ENCODE measurements around the gene TPSAB1.
"Not testable (repeated sequence)": the region's sequence is repeated elsewhere in the genome, so short reads cannot be mapped to it uniquely, and the experiment has no call there.

TPSAB1 gene

GRCh38 chr16:1197237-1197866 lies 43.2 kb upstream of the TPSAB1 start:
- Histone ChIP-seq H3K9ac (ENCODE audit: low read length) (no peak overlapping the region), H2AK5ac (ENCODE audit: low read length, severe bottlenecking) (no peak overlapping the region), H3K79me1 (replicated peaks; ENCODE audit: low read length, poor library complexity, severe bottlenecking) (no peaks in the 10 kb centered on the region), H2BK15ac (ENCODE audit: low read depth, poor library complexity, severe bottlenecking) (no peak overlapping the region), H2BK120ac (ENCODE audit: low read depth, low read length) (no peak overlapping the region), H3K23ac (ENCODE audit: low read length in 2 of 2) (no peak overlapping the region), H2AFZ (ENCODE audit: low read depth, low read length) (no peak overlapping the region), H3K27me3 (ENCODE audit: control insufficient read depth in 1 of 2, insufficient read depth in 1 of 2, low read length in 2 of 2) (peaks cover 5 to 26% of the 10 kb centered on the region in 2 experiments), H3K27ac (ENCODE audit: low read length, poor library complexity, severe bottlenecking) (no peak overlapping the region), H3K4me3 (ENCODE audit: insufficient read depth in 1 of 2, low read depth in 1 of 2, low read length in 2 of 2) (no peak overlapping the region), H3K9me3 (ENCODE audit: control insufficient read depth, low read length) (no peaks in the 10 kb centered on the region), H2BK5ac (ENCODE audit: low read depth, low read length, poor library complexity, severe bottlenecking) (no peak overlapping the region), H3K18ac (ENCODE audit: low read depth in 1 of 2, low read length in 2 of 2) (no peak overlapping the region), H3K4me2 (ENCODE audit: low read length, poor library complexity, severe bottlenecking) (no peak overlapping the region), H3K4ac (ENCODE audit: low read depth in 1 of 2, low read length in 2 of 2) (no peak overlapping the region), H4K8ac (ENCODE audit: low read length) (no peak overlapping the region), H3K36me3 (ENCODE audit: control insufficient read depth in 1 of 2, insufficient read depth in 2 of 2, low read depth in 1 of 2, low read length in 2 of 2) (no peaks in the 10 kb centered on the region), H4K91ac (ENCODE audit: low read length) (no peak overlapping the region), H2BK12ac (ENCODE audit: low read length in 2 of 2) (no peak overlapping the region), H3K14ac (ENCODE audit: low read length in 2 of 2) (no peak overlapping the region), H3K4me1 (ENCODE audit: control insufficient read depth, insufficient read depth, low read depth, low read length) (peaks cover 2% of the 10 kb centered on the region)
- no peak for DNase-seq
- WGBS = 80% methylated on average over 19 of the region's 19 CpGs

- Histone ChIP-seq H3K4me3 (ENCODE audit: insufficient read depth in 1 of 2, low read depth in 1 of 2, low read length in 2 of 2) (no peak overlapping the region), H2BK5ac (ENCODE audit: low read depth, low read length, poor library complexity, severe bottlenecking) (no peak overlapping the region), H3K18ac (ENCODE audit: low read depth in 1 of 2, low read length in 2 of 2) (no peak overlapping the region), H4K91ac (ENCODE audit: low read length) (no peak overlapping the region), H3K36me3 (ENCODE audit: control insufficient read depth in 1 of 2, insufficient read depth in 2 of 2, low read depth in 1 of 2, low read length in 2 of 2) (no peaks in the 10 kb centered on the region), H3K27ac (ENCODE audit: low read length, poor library complexity, severe bottlenecking) (no peak overlapping the region), H4K8ac (ENCODE audit: low read length) (no peak overlapping the region), H3K23ac (ENCODE audit: low read length in 2 of 2) (no peak overlapping the region), H2AK5ac (ENCODE audit: low read length, severe bottlenecking) (no peak overlapping the region), H2BK15ac (ENCODE audit: low read depth, poor library complexity, severe bottlenecking) (no peak overlapping the region), H2BK12ac (ENCODE audit: low read length in 2 of 2) (no peak overlapping the region), H3K4me1 (ENCODE audit: control insufficient read depth, insufficient read depth, low read depth, low read length) (peaks cover 2% of the 10 kb centered on the region), H3K9ac (ENCODE audit: low read length) (no peak overlapping the region), H3K14ac (ENCODE audit: low read length in 2 of 2) (no peak overlapping the region), H2AFZ (ENCODE audit: low read depth, low read length) (no peak overlapping the region), H3K27me3 (ENCODE audit: control insufficient read depth in 1 of 2, insufficient read depth in 1 of 2, low read length in 2 of 2) (peaks cover 5 to 17% of the 10 kb centered on the region in 2 experiments), H3K4me2 (ENCODE audit: low read length, poor library complexity, severe bottlenecking) (no peak overlapping the region), H3K4ac (ENCODE audit: low read depth in 1 of 2, low read length in 2 of 2) (no peak overlapping the region), H3K79me1 (replicated peaks; ENCODE audit: low read length, poor library complexity, severe bottlenecking) (no peaks in the 10 kb centered on the region), H2BK120ac (ENCODE audit: low read depth, low read length) (no peak overlapping the region), H3K9me3 (ENCODE audit: control insufficient read depth, low read length) (no peaks in the 10 kb centered on the region)
- WGBS = 88% methylated on average over 16 of the region's 18 CpGs
- DNase-seq = no peak
These were observed 42.3 kb upstream of the TPSAB1 start for GRCh38 chr16:1198194-1198593.

- H3K36me3 ChIP-seq (ENCODE audit: control insufficient read depth in 1 of 2, insufficient read depth in 2 of 2, low read depth in 1 of 2, low read length in 2 of 2); H3K4me3 ChIP-seq (ENCODE audit: insufficient read depth in 1 of 2, low read depth in 1 of 2, low read length in 2 of 2); H3K14ac ChIP-seq (ENCODE audit: low read length in 2 of 2); H3K23ac ChIP-seq (ENCODE audit: low read length in 2 of 2); H2BK120ac ChIP-seq (ENCODE audit: low read depth, low read length); H3K4me1 ChIP-seq (ENCODE audit: control insufficient read depth, insufficient read depth, low read depth, low read length); H4K8ac ChIP-seq (ENCODE audit: low read length); H3K4me2 ChIP-seq (ENCODE audit: low read length, poor library complexity, severe bottlenecking); H3K18ac ChIP-seq (ENCODE audit: low read depth in 1 of 2, low read length in 2 of 2); H3K4ac ChIP-seq (ENCODE audit: low read depth in 1 of 2, low read length in 2 of 2); H2BK12ac ChIP-seq (ENCODE audit: low read length in 2 of 2); DNase-seq; H3K27ac ChIP-seq (ENCODE audit: low read length, poor library complexity, severe bottlenecking); H4K91ac ChIP-seq (ENCODE audit: low read length); H3K79me1 ChIP-seq (replicated peaks; ENCODE audit: low read length, poor library complexity, severe bottlenecking); H2BK5ac ChIP-seq (ENCODE audit: low read depth, low read length, poor library complexity, severe bottlenecking); H2BK15ac ChIP-seq (ENCODE audit: low read depth, poor library complexity, severe bottlenecking); H2AFZ ChIP-seq (ENCODE audit: low read depth, low read length); H3K9me3 ChIP-seq (ENCODE audit: control insufficient read depth, low read length); H3K9ac ChIP-seq (ENCODE audit: low read length); H2AK5ac ChIP-seq (ENCODE audit: low read length, severe bottlenecking): not testable (repeated sequence)
- peaks cover 5 to 17% of the 10 kb centered on the region in 2 experiments for H3K27me3 ChIP-seq (ENCODE audit: control insufficient read depth in 1 of 2, insufficient read depth in 1 of 2, low read length in 2 of 2)
- WGBS = 91% methylated on average over 35 of the region's 44 CpGs
These were observed 41.7 kb upstream of the TPSAB1 start for GRCh38 chr16:1198671-1199346.

GRCh38 chr16:1199347-1200013 lies 41.0 kb upstream of the TPSAB1 start:
- Histone ChIP-seq H3K36me3 (ENCODE audit: control insufficient read depth in 1 of 2, insufficient read depth in 2 of 2, low read depth in 1 of 2, low read length in 2 of 2) (no peaks in the 10 kb centered on the region), H3K4ac (ENCODE audit: low read depth in 1 of 2, low read length in 2 of 2) (no peak overlapping the region), H3K4me2 (ENCODE audit: low read length, poor library complexity, severe bottlenecking) (no peak overlapping the region), H3K14ac (ENCODE audit: low read length in 2 of 2) (no peak overlapping the region), H3K18ac (ENCODE audit: low read depth in 1 of 2, low read length in 2 of 2) (no peak overlapping the region), H3K4me1 (ENCODE audit: control insufficient read depth, insufficient read depth, low read depth, low read length) (no peaks in the 10 kb centered on the region), H2BK12ac (ENCODE audit: low read length in 2 of 2) (no peak overlapping the region), H2BK15ac (ENCODE audit: low read depth, poor library complexity, severe bottlenecking) (no peak overlapping the region), H2AK5ac (ENCODE audit: low read length, severe bottlenecking) (no peak overlapping the region), H3K4me3 (ENCODE audit: insufficient read depth in 1 of 2, low read depth in 1 of 2, low read length in 2 of 2) (no peak overlapping the region), H2BK5ac (ENCODE audit: low read depth, low read length, poor library complexity, severe bottlenecking) (no peak overlapping the region), H4K8ac (ENCODE audit: low read length) (no peak overlapping the region), H3K27me3 (ENCODE audit: control insufficient read depth in 1 of 2, insufficient read depth in 1 of 2, low read length in 2 of 2) (peaks cover 5 to 17% of the 10 kb centered on the region in 2 experiments), H3K9ac (ENCODE audit: low read length) (no peak overlapping the region), H3K9me3 (ENCODE audit: control insufficient read depth, low read length) (no peaks in the 10 kb centered on the region), H4K91ac (ENCODE audit: low read length) (no peak overlapping the region), H3K23ac (ENCODE audit: low read length in 2 of 2) (no peak overlapping the region), H2BK120ac (ENCODE audit: low read depth, low read length) (no peak overlapping the region), H3K27ac (ENCODE audit: low read length, poor library complexity, severe bottlenecking) (no peak overlapping the region), H2AFZ (ENCODE audit: low read depth, low read length) (no peak overlapping the region), H3K79me1 (replicated peaks; ENCODE audit: low read length, poor library complexity, severe bottlenecking) (no peaks in the 10 kb centered on the region)
- WGBS = 95% methylated on average over 10 of the region's 19 CpGs
- DNase-seq = no peak

Measured in mesenchymal stem cell (in vitro differentiated cells and primary cell).